ENCODE data around the gene UNC13B. TPM values are rescaled to one million over a fixed set of nuclear protein-coding genes. Genes with fewer than 3 reads are reported as not detected.
"Not testable (repeated sequence)": the region's sequence is repeated elsewhere in the genome, so short reads cannot be mapped to it uniquely, and the experiment has no call there.

The UNC13B gene
- total RNA-seq, 1 donor from 2014 or later: 26.5 TPM

GRCh38 chr9:35158501-35159280 lies 3.1 kb upstream of the UNC13B start:
- Histone ChIP-seq H3K4me3 (no peak overlapping the region), H3K36me3 (no peaks in the 10 kb centered on the region), H3K27me3 (no peaks in the 10 kb centered on the region), H3K9me3 (no peaks in the 10 kb centered on the region), H3K4me1 (peaks cover 0 to 6% of the 10 kb centered on the region in 2 donors), H3K27ac (no peak overlapping the region)
- no peak for TF ChIP-seq CTCF (IDR thresholded peaks at IDR 0.05)
- DNase-seq (ENCODE audit: low spot score in 2 of 2): no peak
- intact Hi-C loops (cut with DNase I): loop anchor here (10.0 kb wide), 1 partner anchor 226 kb away; no protein-coding TSS in a partner anchor

- H3K27ac ChIP-seq: peak overlapping the region; percentile 89 to 97
- TF ChIP-seq CTCF (IDR thresholded peaks at IDR 0.05): no peak
- peaks cover 0 to 10% of the 10 kb centered on the region in 2 donors for H3K4me1 ChIP-seq
- DNase-seq (ENCODE audit: low spot score in 2 of 2): no peak
- intact Hi-C loops (cut with DNase I): loop anchor here (1.0 to 5.0 kb wide), 8 partner anchors 46 to 1115 kb away; partner anchors contain the start of genes GALT, UBAP2 and VCP
- no peaks in the 10 kb centered on the region for H3K9me3 ChIP-seq
- no peaks in the 10 kb centered on the region for H3K36me3 ChIP-seq
- H3K4me3 ChIP-seq: peak overlapping the region; percentile 80 to 88
- no peaks in the 10 kb centered on the region for H3K27me3 ChIP-seq
Measured at GRCh38 chr9:35162605-35163315, 951 bp downstream of the UNC13B start.

GRCh38 chr9:35163413-35163812 lies 1.6 kb downstream of the UNC13B start:
- Histone ChIP-seq H3K4me3 (peak overlapping the region in 1 of 2 donors; percentile 88), H3K36me3 (no peaks in the 10 kb centered on the region), H3K4me1 (peaks cover 0 to 10% of the 10 kb centered on the region in 2 donors), H3K27ac (peak overlapping the region in 1 of 2 donors; percentile 89), H3K27me3 (no peaks in the 10 kb centered on the region), H3K9me3 (no peaks in the 10 kb centered on the region)
- intact Hi-C loops (cut with DNase I): loop anchor here (2.0 to 5.0 kb wide), 7 partner anchors 91 to 1116 kb away; partner anchors contain the start of genes GALT, UBAP2 and VCP
- DNase-seq (ENCODE audit: low spot score in 2 of 2): no peak
- TF ChIP-seq CTCF (IDR thresholded peaks at IDR 0.05): no peak

- no peak for TF ChIP-seq CTCF (IDR thresholded peaks at IDR 0.05)
- H3K27ac ChIP-seq: no peak overlapping the region
- no peaks in the 10 kb centered on the region for H3K27me3 ChIP-seq
- no peak for DNase-seq (ENCODE audit: low spot score in 2 of 2)
- no peaks in the 10 kb centered on the region for H3K9me3 ChIP-seq
- peaks cover 0 to 10% of the 10 kb centered on the region in 2 donors for H3K4me1 ChIP-seq
- no peak overlapping the region for H3K4me3 ChIP-seq
- intact Hi-C loops (cut with DNase I): loop anchor here (5.0 kb wide), 6 partner anchors 172 to 1117 kb away; partner anchors contain the start of genes GALT and UBAP2
- no peaks in the 10 kb centered on the region for H3K36me3 ChIP-seq
Measured at GRCh38 chr9:35164711-35165110, 2.9 kb downstream of the UNC13B start.

GRCh38 chr9:35167429-35167828 lies 5.6 kb downstream of the UNC13B start:
- intact Hi-C loops (cut with DNase I); H3K27ac ChIP-seq; H3K4me3 ChIP-seq; DNase-seq (ENCODE audit: low spot score in 2 of 2); H3K9me3 ChIP-seq; H3K27me3 ChIP-seq; H3K36me3 ChIP-seq: not testable (repeated sequence)
- H3K4me1 ChIP-seq: peaks cover 0 to 10% of the 10 kb centered on the region in 2 donors

- intact Hi-C loops (cut with DNase I): no loop called here
- Histone ChIP-seq H3K9me3 (no peaks in the 10 kb centered on the region), H3K4me1 (peaks cover 0 to 3% of the 10 kb centered on the region in 2 donors), H3K27me3 (no peaks in the 10 kb centered on the region), H3K36me3 (no peaks in the 10 kb centered on the region), H3K27ac (no peak overlapping the region), H3K4me3 (no peak overlapping the region)
- no peak for TF ChIP-seq CTCF (IDR thresholded peaks at IDR 0.05)
- DNase-seq (ENCODE audit: low spot score in 2 of 2): no peak
Measured at GRCh38 chr9:35168963-35169362, 7.2 kb downstream of the UNC13B start.
